Activated CD4-positive, CD25-positive, alpha-beta regulatory T cell treated with anti-CD3 and anti-CD28 coated beads, Interleukin-2, amount 50 U/mL, for 16 hours (primary cell): ENCODE results near the gene PAX3.

Source experiments
- DNase-seq: peaks from one replicate; pipeline ENCODE4 v3.0.0-alpha.2; 2020; ENCODE audit warnings: low read depth, low spot score

The PAX3 gene

DNA sequence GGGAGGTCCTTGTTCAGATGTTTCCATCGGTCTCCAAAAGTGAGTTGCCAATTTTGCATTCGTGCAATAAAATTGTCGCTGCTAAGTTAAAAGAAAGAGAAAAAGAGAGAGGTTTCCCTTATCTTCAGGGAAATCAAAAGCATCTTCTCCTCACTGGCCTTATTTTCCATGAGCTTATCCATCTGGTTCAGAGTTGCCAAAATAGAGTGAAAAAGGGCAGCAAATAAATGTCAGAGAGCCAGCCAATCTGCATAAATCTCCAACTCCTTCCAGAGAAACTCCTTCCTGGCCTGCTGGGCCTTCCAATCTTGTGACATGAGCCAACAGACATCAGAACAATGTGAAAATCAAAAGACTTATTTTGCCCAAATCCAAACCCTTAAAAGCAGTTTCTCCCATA, 28.4 kb downstream of the PAX3 start:
- DNase-seq = no peak

- no peak for DNase-seq
These were observed 29.7 kb downstream of the PAX3 start for GRCh38 chr2:222269132-222269531.

- no peak for DNase-seq
These were observed 30.3 kb downstream of the PAX3 start for GRCh38 chr2:222268311-222268990.

DNA sequence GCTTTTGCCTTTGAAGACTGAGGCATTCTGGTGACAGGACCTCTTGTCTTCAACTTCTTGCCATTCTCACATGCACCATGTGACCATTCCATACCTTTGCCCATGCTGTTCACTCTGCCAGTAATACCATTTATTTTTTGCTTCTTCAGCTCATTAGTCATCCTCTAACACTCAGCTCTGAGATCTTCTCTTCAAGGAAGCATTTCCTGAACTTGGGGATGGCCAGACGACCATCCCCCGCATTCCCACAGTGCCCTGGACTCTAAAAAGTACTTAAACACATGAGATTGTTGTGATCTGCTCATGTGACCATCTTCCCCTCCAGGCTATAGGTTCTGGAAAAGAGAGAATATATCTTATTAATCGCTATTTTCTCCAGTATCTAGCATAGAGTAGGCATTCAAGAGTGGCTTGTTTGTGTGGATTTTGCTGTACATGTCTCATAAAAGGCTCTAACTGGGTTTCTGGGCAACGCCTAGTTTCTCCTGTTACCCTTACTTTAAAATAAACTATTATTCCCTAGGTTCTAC, 33.9 kb downstream of the PAX3 start:
- DNase-seq = no peak

DNA sequence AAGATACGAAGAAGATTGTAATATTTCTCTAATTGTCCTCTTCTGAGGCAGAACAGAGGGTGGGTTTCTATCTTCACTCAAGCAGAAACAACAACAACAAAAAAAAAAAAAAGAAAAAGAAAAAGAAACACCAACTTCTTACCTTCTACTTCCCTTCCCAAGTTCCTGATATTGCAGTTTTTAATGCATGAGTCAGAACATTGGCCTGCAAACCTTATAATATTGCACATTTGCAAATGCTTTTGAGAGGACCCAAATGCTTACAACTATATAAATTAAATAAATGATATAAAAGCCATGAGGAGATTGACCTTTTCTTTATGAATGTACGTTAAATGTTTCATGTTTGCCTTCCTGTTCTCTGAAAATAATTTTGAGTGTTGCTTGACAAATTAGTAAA, 37.3 kb downstream of the PAX3 start:
- DNase-seq = no peak

- no peak for DNase-seq
These were observed 41.2 kb downstream of the PAX3 start for GRCh38 chr2:222257645-222258044.

DNA sequence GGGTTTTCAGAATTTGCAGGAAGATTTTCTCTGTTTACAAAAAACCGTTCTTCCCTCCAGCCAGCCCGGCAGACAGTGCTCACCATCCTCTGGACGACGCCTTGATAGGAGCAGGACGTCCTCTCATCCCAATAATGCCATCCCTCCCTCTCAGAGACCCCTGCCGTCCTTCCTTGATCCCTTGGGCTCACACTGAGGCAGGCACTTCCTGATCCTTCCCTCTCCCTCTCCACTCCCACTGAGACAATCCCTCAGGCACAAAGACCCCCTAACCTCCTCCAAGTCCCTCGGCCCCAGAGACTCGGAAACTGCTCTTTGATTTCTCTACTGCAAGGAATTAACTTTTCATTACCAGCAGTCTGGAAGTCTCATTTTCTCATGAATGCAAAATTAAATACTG, 42.5 kb downstream of the PAX3 start:
- DNase-seq = no peak

- no peak for DNase-seq
These were observed 43.7 kb downstream of the PAX3 start for GRCh38 chr2:222255090-222255489.

- DNase-seq = no peak
These were observed 48.5 kb downstream of the PAX3 start for GRCh38 chr2:222250313-222250712.

- no peak for DNase-seq
These were observed 49.4 kb downstream of the PAX3 start for GRCh38 chr2:222249444-222249843.

DNA sequence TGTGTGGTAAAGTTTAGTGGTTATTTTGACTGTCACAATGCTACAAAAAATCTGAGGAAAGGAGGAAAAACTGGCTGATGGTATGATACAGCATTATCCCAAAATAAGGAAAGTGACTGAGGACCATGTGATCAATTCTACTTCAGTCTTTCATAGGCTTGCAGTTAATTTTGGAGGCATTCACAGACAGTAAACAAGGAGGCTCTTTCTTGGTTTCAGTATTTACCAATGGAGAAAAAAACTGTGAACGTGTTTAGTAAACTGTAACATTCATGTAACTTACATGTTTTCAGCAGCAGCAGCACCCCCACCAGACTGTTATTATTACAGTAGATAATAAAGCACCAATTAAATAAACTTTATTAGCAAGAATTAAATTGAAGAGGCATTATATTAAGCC, 50.0 kb downstream of the PAX3 start:
- DNase-seq = no peak

- DNase-seq = no peak
These were observed 50.5 kb downstream of the PAX3 start for GRCh38 chr2:222248256-222248655.

GRCh38 chr2:222242532-222242931, 56.3 kb downstream of the PAX3 start:
- DNase-seq = no peak

- DNase-seq = no peak
These were observed 57.5 kb downstream of the PAX3 start for GRCh38 chr2:222241128-222241870.

DNA sequence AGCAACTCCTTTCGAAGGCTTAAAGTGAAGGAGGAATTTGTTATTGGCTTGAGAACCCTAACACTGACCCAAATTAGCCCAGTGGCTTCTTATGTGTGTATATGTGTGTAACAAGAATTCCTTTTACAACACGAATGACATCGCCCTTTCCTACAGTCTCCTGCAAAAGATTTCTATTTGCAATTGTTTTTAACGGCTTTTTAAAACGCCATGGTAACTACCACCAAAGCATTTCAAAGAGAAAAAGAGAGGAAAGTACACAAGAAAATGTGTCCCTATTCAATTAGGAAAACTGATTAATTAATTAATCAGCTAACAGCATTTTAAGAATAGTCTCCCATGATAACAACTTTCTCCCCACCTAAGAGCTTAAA, 58.1 kb downstream of the PAX3 start:
- DNase-seq = no peak

GRCh38 chr2:222239945-222240675, 58.7 kb downstream of the PAX3 start:
- DNase-seq = no peak

DNA sequence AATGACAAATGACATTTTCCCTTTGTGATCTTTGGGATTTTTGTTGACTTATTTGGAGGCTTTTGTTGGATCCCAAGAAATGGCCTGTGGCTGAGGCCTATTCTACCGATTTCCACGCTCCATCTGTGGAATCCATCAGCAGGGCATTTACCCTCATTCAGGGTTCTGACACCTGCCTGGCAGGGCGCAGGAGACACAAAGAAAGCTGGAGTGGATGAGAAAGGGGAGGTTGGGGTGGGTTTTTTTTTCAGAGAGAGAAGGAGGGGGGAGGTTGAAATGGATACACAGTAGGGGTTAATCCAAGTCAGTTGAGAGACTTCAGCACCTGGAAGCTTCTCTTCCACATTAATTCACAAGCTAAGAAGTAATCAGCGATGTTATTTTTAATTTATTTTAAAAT, 59.7 kb downstream of the PAX3 start:
- DNase-seq = no peak

- DNase-seq = no peak
These were observed 60.7 kb downstream of the PAX3 start for GRCh38 chr2:222238072-222238471.

DNA sequence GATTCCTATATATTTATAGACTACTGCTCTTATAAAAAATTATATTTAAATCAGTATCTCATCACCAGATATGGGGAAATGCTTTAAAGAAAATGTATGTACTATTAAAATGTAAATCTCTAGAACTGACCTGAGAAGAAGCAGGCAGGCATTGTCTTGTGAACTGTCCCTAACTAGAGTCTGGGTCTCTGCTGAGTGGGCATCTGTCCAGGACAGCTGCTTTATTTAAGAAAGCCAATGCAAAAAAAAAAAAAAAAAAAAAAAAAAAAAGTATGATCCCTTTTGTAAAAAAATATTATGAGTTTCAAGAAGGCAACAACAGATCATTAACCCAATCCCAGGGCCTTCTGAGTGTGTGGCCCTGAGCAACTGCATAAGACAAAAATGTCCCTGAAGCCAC, 66.0 kb downstream of the PAX3 start:
- DNase-seq = no peak

- no peak for DNase-seq
These were observed 66.4 kb downstream of the PAX3 start for GRCh38 chr2:222232372-222232771.

GRCh38 chr2:222228054-222228453, 70.7 kb downstream of the PAX3 start:
- no peak for DNase-seq

GRCh38 chr2:222218786-222219185, 80.0 kb downstream of the PAX3 start:
- DNase-seq = no peak

GRCh38 chr2:222217712-222218111, 81.1 kb downstream of the PAX3 start:
- DNase-seq = no peak
